Neuronal stem cell (in vitro differentiated cells): ENCODE results near the gene NRG3.

Experiments used
- DNase-seq: peaks from one replicate; pipeline ENCODE4 v3.0.0-alpha.2; 2013; ENCODE audit warnings: low spot score
- H2AFZ ChIP-seq: one replicate; pipeline ENCODE4 v1.6.1; 2013; ENCODE audit warnings: mild to moderate bottlenecking, low read length, inconsistent platforms
- H2AK5ac ChIP-seq: 2 replicates; pipeline ENCODE4 v1.6.1; 2013; ENCODE audit warnings: low read depth, mild to moderate bottlenecking, inconsistent platforms, low read length, moderate library complexity, mixed read lengths
- H2BK120ac ChIP-seq: 2 replicates; pipeline ENCODE4 v1.6.1; 2013; ENCODE audit warnings: low read depth, mild to moderate bottlenecking, inconsistent platforms, low read length, moderate library complexity, mixed read lengths
- H2BK12ac ChIP-seq: one replicate; pipeline ENCODE4 v1.6.1; 2013; ENCODE audit warnings: low read length, inconsistent platforms
- H2BK15ac ChIP-seq: 2 replicates; pipeline ENCODE4 v1.6.1; 2013; ENCODE audit warnings: mild to moderate bottlenecking, low read length, inconsistent platforms, mixed read lengths
- H2BK5ac ChIP-seq: one replicate; pipeline ENCODE4 v1.6.1; 2013; ENCODE audit warnings: inconsistent platforms, mild to moderate bottlenecking, low read length, moderate library complexity
- H3K14ac ChIP-seq: one replicate; pipeline ENCODE4 v1.6.1; 2013; ENCODE audit warnings: low read length, inconsistent platforms
- H3K18ac ChIP-seq: 2 replicates; pipeline ENCODE4 v1.6.1; 2013; ENCODE audit warnings: low read length, inconsistent platforms
- H3K23ac ChIP-seq: 2 replicates; pipeline ENCODE4 v1.6.1; 2013; ENCODE audit warnings: low read depth, mild to moderate bottlenecking, mixed read lengths, low read length, inconsistent platforms; ENCODE audit not compliant: poor library complexity
- H3K27ac ChIP-seq: replicated peaks from 3 replicates; pipeline ENCODE4 v1.5.1; 2013; ENCODE audit warnings: low read length, inconsistent platforms
- H3K27me3 ChIP-seq, 3 experiments: 2 replicates each; pipeline ENCODE4 v1.6.1; 2013; ENCODE audit warnings: low read length in 3 of 3, mild to moderate bottlenecking in 2 of 3, inconsistent platforms in 1 of 3, low read depth in 1 of 3, mixed read lengths in 1 of 3, moderate library complexity in 1 of 3; ENCODE audit not compliant: control insufficient read depth in 3 of 3, insufficient read depth in 3 of 3
- H3K36me3 ChIP-seq, 2 donors: replicated peaks in 1 of 2; 2 replicates each; pipeline ENCODE4 v1.6.1; 2013; ENCODE audit warnings: low read length in 2 of 2; ENCODE audit not compliant: control insufficient read depth in 2 of 2, insufficient read depth in 2 of 2
- H3K4ac ChIP-seq: 2 replicates; pipeline ENCODE4 v1.6.1; 2013; ENCODE audit warnings: inconsistent platforms, mild to moderate bottlenecking, low read length, moderate library complexity
- H3K4me1 ChIP-seq, 2 donors: 1 replicate in 1 of 2; 2 replicates in 1 of 2; pipeline ENCODE4 v1.6.1; 2013; ENCODE audit warnings: low read length in 2 of 2, low read depth in 1 of 2; ENCODE audit not compliant: control insufficient read depth in 2 of 2, insufficient read depth in 1 of 2
- H3K4me2 ChIP-seq: one replicate; pipeline ENCODE4 v1.6.1; 2013; ENCODE audit warnings: mild to moderate bottlenecking, low read length, inconsistent platforms; ENCODE audit not compliant: insufficient read depth, poor library complexity, severe bottlenecking
- H3K4me3 ChIP-seq, 2 donors: 2 replicates each; pipeline ENCODE4 v1.5.1; 2013; ENCODE audit warnings: low read length in 2 of 2, mild to moderate bottlenecking in 2 of 2, inconsistent platforms in 1 of 2, moderate library complexity in 1 of 2
- H3K79me1 ChIP-seq: one replicate; pipeline ENCODE4 v1.6.1; 2013; ENCODE audit warnings: low read depth, mild to moderate bottlenecking, inconsistent platforms, low read length, moderate library complexity
- H3K9ac ChIP-seq: one replicate; pipeline ENCODE4 v1.6.1; 2013; ENCODE audit warnings: mild to moderate bottlenecking, low read depth, low read length, inconsistent platforms; ENCODE audit not compliant: poor library complexity
- H3K9me3 ChIP-seq, 2 donors: replicated peaks in 1 of 2; 2 replicates each; pipeline versions ENCODE3 to v1.6.1; 2013; ENCODE audit warnings: low read length in 2 of 2, mild to moderate bottlenecking in 2 of 2, inconsistent platforms in 1 of 2, low read depth in 1 of 2, mixed read lengths in 1 of 2, moderate library complexity in 1 of 2; ENCODE audit not compliant: control insufficient read depth in 2 of 2, insufficient read depth in 1 of 2
- H4K8ac ChIP-seq: one replicate; pipeline ENCODE4 v1.6.1; 2013; ENCODE audit warnings: low read depth, mild to moderate bottlenecking, inconsistent platforms, low read length, moderate library complexity
- H4K91ac ChIP-seq: one replicate; pipeline ENCODE4 v1.6.1; 2013; ENCODE audit warnings: low read length, low read depth, mild to moderate bottlenecking, inconsistent platforms; ENCODE audit not compliant: poor library complexity
- WGBS, 2 donors: extraction: QIAGEN DNeasy Blood & Tissue Kit; methylation state at CpG; one replicate each; pipeline ENCODE4 v1.1.7; 2013; ENCODE audit warnings: missing lambda C conversion rate in 2 of 2, mixed read lengths in 1 of 2; ENCODE audit not compliant: insufficient read length in 2 of 2, insufficient replicate concordance in 1 of 2; ENCODE audit errors: extremely low coverage in 2 of 2; 5-methylcytosine and 5-hydroxymethylcytosine counted together

Gene NRG3

DNA sequence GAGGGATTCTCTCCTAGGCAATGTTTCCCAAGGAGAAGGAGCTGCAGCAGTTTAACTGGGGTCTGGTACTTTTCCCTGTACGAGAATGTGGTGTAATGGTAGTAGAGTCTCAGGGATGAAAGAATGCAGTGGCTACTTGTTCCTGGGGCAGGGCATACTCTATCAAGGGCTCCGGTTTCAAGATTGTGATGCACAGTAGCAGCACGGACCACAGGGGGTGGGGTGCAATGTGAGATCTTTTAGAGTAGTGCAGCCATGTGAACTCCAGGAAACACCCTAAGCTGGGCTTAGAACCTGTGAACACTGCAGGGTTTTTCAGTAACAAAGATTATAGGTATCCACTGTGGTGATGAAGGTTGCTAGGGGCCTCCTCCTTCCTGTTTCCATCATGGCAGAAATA lies 903.9 kb downstream of the NRG3 start:
- no peak overlapping the region for H3K4me2 ChIP-seq
- H4K91ac ChIP-seq = no peak overlapping the region
- H3K4me1 ChIP-seq = no peaks in the 10 kb centered on the region
- no peak overlapping the region for H3K4ac ChIP-seq
- H2AFZ ChIP-seq = peak overlapping the region; percentile 56
- H3K4me3 ChIP-seq = no peak overlapping the region
- H3K36me3 ChIP-seq = no peaks in the 10 kb centered on the region
- no peak overlapping the region for H2BK5ac ChIP-seq
- no peak overlapping the region for H2BK12ac ChIP-seq
- H3K18ac ChIP-seq = no peak overlapping the region
- H3K27me3 ChIP-seq = no peaks in the 10 kb centered on the region
- no peak overlapping the region for H2AK5ac ChIP-seq
- no peak overlapping the region for H3K9ac ChIP-seq
- H3K27ac ChIP-seq = no peak overlapping the region
- H3K9me3 ChIP-seq = peaks cover 0 to 1% of the 10 kb centered on the region in 2 donors
- H3K79me1 ChIP-seq = no peaks in the 10 kb centered on the region
- H2BK120ac ChIP-seq = no peak overlapping the region
- no CpG with 5 or more reads among the region's 3 CpGs for WGBS, 2 donors
- no peak overlapping the region for H4K8ac ChIP-seq
- no peak for DNase-seq
- no peak overlapping the region for H3K14ac ChIP-seq
- H2BK15ac ChIP-seq = no peak overlapping the region
- no peak overlapping the region for H3K23ac ChIP-seq

GRCh38 chr10:82796510-82796909 lies 921.5 kb downstream of the NRG3 start:
- DNase-seq = no peak
- Histone ChIP-seq H3K4me1 (no peaks in the 10 kb centered on the region), H3K14ac (no peak overlapping the region)

DNA sequence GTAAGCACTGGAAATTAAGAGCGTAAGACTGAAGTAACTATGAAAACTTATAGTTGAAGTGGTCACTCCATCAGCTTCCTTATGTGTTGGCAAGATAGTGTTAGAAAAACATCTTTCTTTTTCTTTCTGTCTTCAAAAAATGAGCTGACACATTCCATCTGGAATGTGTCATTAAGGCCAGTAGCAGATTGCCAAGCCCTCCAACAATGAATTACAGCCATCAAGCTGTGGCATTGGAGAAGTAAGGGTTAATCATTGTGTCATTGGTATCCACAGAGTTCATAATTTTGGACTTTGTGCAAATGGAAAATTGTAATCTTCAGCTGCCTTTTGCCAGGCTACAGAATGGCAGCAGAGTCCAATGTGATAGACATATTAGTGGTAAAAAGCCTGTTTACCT lies 926.3 kb downstream of the NRG3 start:
- DNase-seq = no peak
- Histone ChIP-seq H3K4me3 (no peak overlapping the region), H3K27ac (peak overlapping the region; percentile 13), H3K4me2 (no peak overlapping the region), H3K18ac (no peak overlapping the region), H3K4me1 (no peaks in the 10 kb centered on the region), H3K36me3 (no peaks in the 10 kb centered on the region), H2BK5ac (no peak overlapping the region), H2AFZ (no peak overlapping the region), H3K14ac (no peak overlapping the region), H2AK5ac (no peak overlapping the region), H3K23ac (no peak overlapping the region), H4K91ac (no peak overlapping the region), H2BK15ac (no peak overlapping the region), H4K8ac (no peak overlapping the region), H3K27me3 (no peaks in the 10 kb centered on the region), H3K4ac (no peak overlapping the region), H3K9ac (no peak overlapping the region), H3K9me3 (peaks cover 0 to 2% of the 10 kb centered on the region in 2 donors), H2BK120ac (no peak overlapping the region), H3K79me1 (no peaks in the 10 kb centered on the region), H2BK12ac (no peak overlapping the region)
- no CpG with 5 or more reads among the region's 1 CpG for WGBS, 2 donors

More at GRCh38 chr10:82796510-82796909, 921.5 kb downstream of the NRG3 start:
- H3K79me1 ChIP-seq = no peaks in the 10 kb centered on the region
- no peak overlapping the region for H4K91ac ChIP-seq
- no peak overlapping the region for H3K9ac ChIP-seq
- no peak overlapping the region for H3K23ac ChIP-seq
- H3K27me3 ChIP-seq = no peaks in the 10 kb centered on the region
- H2BK12ac ChIP-seq = no peak overlapping the region
- H3K4me3 ChIP-seq = no peak overlapping the region
- no peak overlapping the region for H2AK5ac ChIP-seq
- H4K8ac ChIP-seq = no peak overlapping the region
- H2BK5ac ChIP-seq = no peak overlapping the region
- H3K36me3 ChIP-seq = no peaks in the 10 kb centered on the region
- H2AFZ ChIP-seq = peak overlapping the region; percentile 50
- H3K18ac ChIP-seq = no peak overlapping the region
- H3K4me2 ChIP-seq = no peak overlapping the region
- no peak overlapping the region for H3K4ac ChIP-seq
- H2BK15ac ChIP-seq = no peak overlapping the region
- no peak overlapping the region for H2BK120ac ChIP-seq
- H3K27ac ChIP-seq = no peak overlapping the region
- peaks cover 0 to 4% of the 10 kb centered on the region in 2 donors for H3K9me3 ChIP-seq

DNA sequence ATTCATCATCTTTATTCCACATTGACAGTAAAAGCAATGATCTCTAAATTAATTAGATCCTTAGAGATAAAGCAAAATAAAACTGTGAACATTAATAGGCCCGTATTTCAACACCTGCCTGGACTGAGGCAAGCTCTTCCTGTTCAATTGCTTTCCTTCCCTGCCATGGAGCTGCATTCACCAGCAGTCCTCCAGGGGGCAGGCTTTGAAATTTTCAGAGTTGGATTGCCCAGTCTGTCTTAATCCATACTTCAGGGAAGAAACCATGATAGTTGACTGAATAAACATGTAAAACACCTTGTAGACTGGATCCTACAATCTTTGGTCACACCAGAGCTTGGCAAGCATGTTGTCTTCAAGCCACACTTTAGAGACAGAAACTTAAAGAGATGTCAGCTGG lies 936.6 kb downstream of the NRG3 start:
- no peak overlapping the region for H3K4me3 ChIP-seq
- DNase-seq = no peak
- H2BK12ac ChIP-seq = no peak overlapping the region
- no peaks in the 10 kb centered on the region for H3K27me3 ChIP-seq
- H4K91ac ChIP-seq = no peak overlapping the region
- no peaks in the 10 kb centered on the region for H3K36me3 ChIP-seq
- no peaks in the 10 kb centered on the region for H3K79me1 ChIP-seq
- H3K14ac ChIP-seq = no peak overlapping the region
- H2AK5ac ChIP-seq = no peak overlapping the region
- no CpG with 5 or more reads among the region's 1 CpG for WGBS, 2 donors
- H2BK120ac ChIP-seq = no peak overlapping the region
- no peak overlapping the region for H3K9ac ChIP-seq
- H3K23ac ChIP-seq = no peak overlapping the region
- H3K18ac ChIP-seq = no peak overlapping the region
- H4K8ac ChIP-seq = no peak overlapping the region
- H2BK5ac ChIP-seq = no peak overlapping the region
- peaks cover 0 to 3% of the 10 kb centered on the region in 2 donors for H3K4me1 ChIP-seq
- no peak overlapping the region for H2AFZ ChIP-seq
- H3K27ac ChIP-seq = no peak overlapping the region
- H3K9me3 ChIP-seq = peaks cover 4 to 10% of the 10 kb centered on the region in 2 donors
- no peak overlapping the region for H2BK15ac ChIP-seq
- H3K4ac ChIP-seq = no peak overlapping the region
- no peak overlapping the region for H3K4me2 ChIP-seq
